Measurements from ENCODE around the gene TMEM31.

TMEM31 gene

DNA sequence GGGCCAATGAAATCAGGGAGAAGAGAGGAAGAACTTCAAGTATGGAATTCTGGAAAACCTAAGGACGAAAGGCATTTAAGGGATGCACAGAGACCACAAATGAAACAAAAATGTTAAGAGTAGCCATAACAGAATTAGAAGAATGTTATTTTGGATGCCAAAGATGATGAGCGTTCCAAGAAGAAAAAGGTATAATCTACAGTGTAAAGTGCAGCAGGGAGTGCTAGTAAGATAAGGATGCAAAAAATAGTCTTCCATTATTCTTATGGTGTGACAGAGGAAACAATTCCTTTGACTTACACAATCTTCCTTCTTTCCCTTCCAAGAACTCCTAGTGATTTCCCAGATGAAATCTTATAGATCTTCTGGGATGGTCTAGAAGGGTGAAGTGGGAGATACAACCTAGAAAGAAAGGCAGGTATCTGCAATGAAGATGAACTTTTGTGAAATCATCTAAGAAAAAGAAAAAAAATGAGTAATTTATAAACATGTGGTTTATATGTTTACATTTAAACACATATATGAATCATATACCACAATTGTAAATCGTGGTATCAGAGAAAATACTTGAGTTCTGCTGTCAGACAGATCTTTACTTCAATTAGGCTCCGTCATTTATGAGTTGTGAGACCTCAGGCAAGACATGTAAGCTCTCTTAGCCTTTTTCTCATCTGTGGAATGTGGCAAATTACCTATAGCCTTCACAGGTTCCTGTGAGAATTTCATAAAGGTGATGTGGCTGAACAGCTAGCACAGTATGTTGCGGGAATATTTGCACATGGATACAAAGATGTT, 32.3 kb upstream of the TMEM31 start:
- peaks cover 48% of the 10 kb centered on the region for H3K36me3 ChIP-seq
- no peak for DNase-seq
- no peak overlapping the region for H3K27ac ChIP-seq

GRCh38 chrX:103681443-103681842, 29.3 kb upstream of the TMEM31 start:
- DNase-seq, result no peak
- no peak for TF ChIP-seq CTCF (IDR thresholded peaks at IDR 0.05; ENCODE audit: low read depth, low read length)
- H3K27ac ChIP-seq, result no peak overlapping the region
- H3K4me3 ChIP-seq (ENCODE audit: low read depth, low read length), result no peak overlapping the region
- no peaks in the 10 kb centered on the region for H3K27me3 ChIP-seq (ENCODE audit: insufficient read depth, low read depth, severe bottlenecking)
- H3K36me3 ChIP-seq, result peaks cover 63% of the 10 kb centered on the region
- no peaks in the 10 kb centered on the region for H3K9me3 ChIP-seq (ENCODE audit: severe bottlenecking)

More for the DNA sequence above, 32.3 kb upstream of the TMEM31 start:
- Histone ChIP-seq H3K4me3 (ENCODE audit: low read depth, low read length) (no peak overlapping the region), H3K27me3 (ENCODE audit: insufficient read depth, low read depth, severe bottlenecking) (no peaks in the 10 kb centered on the region), H3K9me3 (ENCODE audit: severe bottlenecking) (no peaks in the 10 kb centered on the region)
- no peak for TF ChIP-seq CTCF (IDR thresholded peaks at IDR 0.05; ENCODE audit: low read depth, low read length)

DNA sequence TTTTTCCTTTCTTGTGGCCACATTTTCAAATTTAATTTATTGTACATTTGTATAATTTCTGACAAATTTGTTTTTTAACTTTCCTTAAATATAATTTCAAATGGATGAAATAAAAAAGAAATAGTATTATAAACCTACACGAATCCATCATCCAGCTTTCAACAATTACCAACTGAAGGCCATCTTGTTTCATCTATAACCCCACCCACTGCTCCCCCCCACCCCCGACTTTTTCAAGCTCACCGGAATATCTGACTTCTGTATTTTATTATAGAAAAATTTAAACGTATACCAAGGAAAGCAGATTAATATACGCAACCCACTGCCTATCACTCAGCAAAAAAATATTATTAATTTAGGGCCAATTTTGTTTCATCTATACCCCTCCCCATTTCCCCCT, 25.3 kb upstream of the TMEM31 start:
- DNase-seq, result no peak
- H3K4me3 ChIP-seq (ENCODE audit: low read depth, low read length), result peak overlapping the region; percentile 70
- H3K27ac ChIP-seq, result peak overlapping the region; percentile 83
- H3K9me3 ChIP-seq (ENCODE audit: severe bottlenecking), result no peaks in the 10 kb centered on the region
- no peak for TF ChIP-seq CTCF (IDR thresholded peaks at IDR 0.05; ENCODE audit: low read depth, low read length)
- no peaks in the 10 kb centered on the region for H3K27me3 ChIP-seq (ENCODE audit: insufficient read depth, low read depth, severe bottlenecking)
- peaks cover 40% of the 10 kb centered on the region for H3K36me3 ChIP-seq

DNA sequence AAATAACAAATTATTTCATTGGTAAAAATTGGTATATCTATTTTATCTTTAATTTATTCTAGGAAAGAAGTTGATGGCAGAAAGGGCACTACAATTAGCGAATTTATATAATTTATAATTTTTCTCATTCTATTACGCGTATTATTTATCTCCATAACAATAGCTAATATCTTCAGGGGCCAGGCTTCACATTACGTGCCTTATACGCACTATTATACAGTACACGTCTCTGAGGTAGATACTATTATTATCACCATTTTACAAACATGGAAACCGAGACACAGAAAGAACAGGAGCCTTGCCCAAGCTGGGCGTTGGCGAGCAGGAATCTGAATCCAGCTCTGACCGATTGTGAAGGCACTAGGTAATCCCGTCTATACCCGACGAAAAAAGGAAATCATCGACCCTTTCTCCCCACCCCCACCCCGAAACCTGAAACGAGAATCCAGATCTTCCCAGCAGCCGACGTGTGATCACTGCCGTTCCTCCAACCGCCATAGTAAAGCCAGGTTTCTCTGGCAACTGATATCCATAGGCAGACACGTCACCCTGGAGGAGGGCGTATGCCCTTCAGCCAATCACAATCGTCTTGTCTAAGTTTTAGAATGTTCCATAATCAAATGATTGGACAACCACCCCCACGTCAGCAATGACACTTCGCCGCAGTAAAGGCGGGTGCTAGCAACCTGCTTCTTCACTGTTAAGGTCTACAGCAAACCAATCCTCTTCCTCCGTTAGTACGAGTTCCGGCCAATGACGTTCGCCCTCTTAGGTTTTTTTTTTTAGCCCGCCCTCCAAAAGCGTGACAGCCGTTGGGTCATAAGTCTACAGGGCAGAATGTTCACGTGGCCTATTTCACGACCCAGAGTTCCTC, 24.3 kb upstream of the TMEM31 start, which contains the start of gene MORF4L2:
Gene MORF4L2, minus strand, starts transcription at position 501 of the 874 bp plus-strand sequence. CDS start 9,672 bp downstream, outside the sequence.
- peak; percentile 91 for DNase-seq
- no peak for TF ChIP-seq CTCF (IDR thresholded peaks at IDR 0.05; ENCODE audit: low read depth, low read length)
- Histone ChIP-seq H3K9me3 (ENCODE audit: severe bottlenecking) (no peaks in the 10 kb centered on the region), H3K27me3 (ENCODE audit: insufficient read depth, low read depth, severe bottlenecking) (no peaks in the 10 kb centered on the region), H3K4me3 (ENCODE audit: low read depth, low read length) (peak within 1 kb of the TSS; percentile 70), H3K36me3 (peaks cover 32% of the 10 kb centered on the region), H3K27ac (peak within 1 kb of the TSS; percentile 95)

GRCh38 chrX:103687073-103687695, 23.5 kb upstream of the TMEM31 start:
- peak overlapping the region; percentile 70 for H3K4me3 ChIP-seq (ENCODE audit: low read depth, low read length)
- H3K36me3 ChIP-seq, result peaks cover 25% of the 10 kb centered on the region
- no peaks in the 10 kb centered on the region for H3K27me3 ChIP-seq (ENCODE audit: insufficient read depth, low read depth, severe bottlenecking)
- peak; percentile 81 for DNase-seq
- H3K27ac ChIP-seq, result peak overlapping the region; percentile 95
- TF ChIP-seq CTCF (IDR thresholded peaks at IDR 0.05; ENCODE audit: low read depth, low read length), result peak; percentile 50
- no peaks in the 10 kb centered on the region for H3K9me3 ChIP-seq (ENCODE audit: severe bottlenecking)

Measured in WERI-Rb-1 (cell line).